Measurements from ENCODE around the gene ATG9A. TPM values are rescaled to one million over a fixed set of nuclear protein-coding genes. Genes with fewer than 3 reads are reported as not detected.

Gene ATG9A
- total and polyA plus RNA-seq, 2 of the 8 experiments (the other 6 are each of a cell fraction or from before 2014, with no cell fraction given), result 43.6 to 66.8 TPM

DNA sequence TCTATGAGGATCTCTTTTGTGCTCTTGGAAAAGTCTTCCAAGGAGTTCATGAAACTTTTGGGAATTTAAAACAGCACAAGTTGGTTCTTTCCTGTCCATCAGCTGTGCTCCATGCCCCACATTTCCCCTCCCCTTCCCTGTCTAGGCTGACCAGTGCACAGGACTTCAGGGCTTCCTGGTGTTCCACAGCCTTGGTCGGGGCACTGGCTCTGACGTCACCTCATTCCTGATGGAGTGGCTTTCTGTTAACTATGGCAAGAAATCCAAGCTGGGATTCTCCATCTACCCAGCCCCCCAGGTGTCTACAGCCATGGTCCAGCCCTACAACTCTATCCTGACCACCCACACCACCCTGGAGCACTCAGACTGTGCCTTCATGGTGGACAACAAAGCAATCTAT is 41.6 kb upstream of the ATG9A start:
- Histone ChIP-seq H4K91ac (replicated peaks; ENCODE audit: insufficient read length, low read length) (no peak overlapping the region), H2AFZ (ENCODE audit: low read length) (no peak overlapping the region), H3K4me2 (ENCODE audit: insufficient read depth in 1 of 2, low read depth in 2 of 2, low read length in 2 of 2) (no peak overlapping the region), H3K23ac (ENCODE audit: insufficient read length) (no peak overlapping the region), H4K8ac (ENCODE audit: extremely low read depth, insufficient read depth, low read length) (no peak overlapping the region), H3K36me3 (ENCODE audit: control insufficient read depth in 2 of 4, insufficient read depth in 4 of 4, low read length in 3 of 4) (no peaks in the 10 kb centered on the region), H3K14ac (ENCODE audit: insufficient read length) (no peak overlapping the region), H3K4me1 (replicated peaks in 1 of 4; ENCODE audit: control insufficient read depth in 3 of 4, insufficient read depth in 4 of 4, low read length in 3 of 4) (peaks cover 0 to 3% (median 0%) of the 10 kb centered on the region in 4 experiments; a peak in 2 of 7 replicates), H3K23me2 (ENCODE audit: low read depth, low read length) (no peaks in the 10 kb centered on the region), H3K4me3 (ENCODE audit: extremely low read depth in 1 of 4, insufficient read depth in 2 of 4, low read depth in 3 of 4, low read length in 4 of 4) (no peak overlapping the region), H3K79me2 (ENCODE audit: control insufficient read depth in 1 of 2, insufficient read depth in 2 of 2, low read length in 2 of 2) (no peaks in the 10 kb centered on the region), H2BK5ac (ENCODE audit: low read depth, low read length) (no peak overlapping the region), H4K20me1 (replicated peaks in 1 of 2; ENCODE audit: control insufficient read depth in 1 of 2, insufficient read depth in 2 of 2, low read length in 2 of 2) (no peaks in the 10 kb centered on the region), H3K56ac (replicated peaks; ENCODE audit: insufficient read length, low read depth, low read length) (no peak overlapping the region), H3K9ac (replicated peaks in 1 of 4; ENCODE audit: extremely low read depth in 1 of 4, low read depth in 3 of 4, low read length in 3 of 4) (no peak overlapping the region), H4K5ac (ENCODE audit: insufficient read length, low read depth, low read length) (no peak overlapping the region), H3K27me3 (replicated peaks in 1 of 4; ENCODE audit: control insufficient read depth in 3 of 4, extremely low read depth in 1 of 4, insufficient read depth in 3 of 4, low read length in 3 of 4) (peaks cover 0 to 3% (median 0%) of the 10 kb centered on the region in 4 experiments; a peak in 2 of 7 replicates), H2BK15ac (ENCODE audit: low read length) (no peak overlapping the region), H2BK120ac (replicated peaks; ENCODE audit: low read depth, low read length) (no peak overlapping the region), H2BK12ac (ENCODE audit: low read depth, low read length) (no peak overlapping the region), H3K79me1 (ENCODE audit: low read depth, low read length) (no peaks in the 10 kb centered on the region), H3K18ac (ENCODE audit: extremely low read depth, low read length) (no peak overlapping the region), H3K27ac (ENCODE audit: low read depth, low read length) (no peak overlapping the region), H3K4ac (replicated peaks; ENCODE audit: insufficient read length, low read depth, low read length) (no peak overlapping the region), H3K9me3 (ENCODE audit: insufficient read depth in 2 of 2, low read depth in 1 of 2, low read length in 1 of 2) (no peaks in the 10 kb centered on the region), H2AK5ac (ENCODE audit: low read depth, low read length) (no peak overlapping the region), H2BK20ac (ENCODE audit: low read length) (no peak overlapping the region)
- DNase-seq (ENCODE audit: low read depth in 1 of 2, low spot score in 2 of 2), result no peak
- CTCF ChIA-PET (ENCODE audit: partially characterized antibody), result interaction anchor here (0.6 to 1.8 kb wide), 4 partner anchors 10 to 87 kb away, joined by 3 to 8 read pairs (median 4); no protein-coding TSS in a partner anchor
- FAIRE-seq, result no peak
- 88% methylated on average over 2 of the region's 2 CpGs; no CpG with 5 or more reads in 1 of the 2 experiments for WGBS, 2 experiments (ENCODE audit: extremely low coverage in 1 of 2, insufficient coverage in 1 of 2, insufficient read length in 1 of 2, insufficient replicate concordance in 2 of 2, low coverage in 1 of 2, low lambda C conversion rate in 2 of 2, missing lambda C conversion rate in 1 of 2)
- POLR2A ChIA-PET (ENCODE audit: partially characterized antibody), result no interaction called here
- no peak for TF ChIP-seq CREB1 (IDR thresholded peaks at IDR 0.05)
- TF ChIP-seq SP4 (IDR thresholded peaks at IDR 0.05; ENCODE audit: low read length), result no peak
- no peak for TF ChIP-seq RXRA (IDR thresholded peaks at IDR 0.05; ENCODE audit: insufficient read depth, low read depth, low read length)
- no peak for TF ChIP-seq KDM1A (IDR thresholded peaks at IDR 0.05; ENCODE audit: borderline replicate concordance, low read length)
- TF ChIP-seq YY1 (IDR thresholded peaks at IDR 0.05; ENCODE audit: low read depth, low read length), result no peak
- TF ChIP-seq RBBP5 (IDR thresholded peaks at IDR 0.05; ENCODE audit: borderline replicate concordance, low read depth, low read length), result no peak
- TF ChIP-seq, protein P1, sequence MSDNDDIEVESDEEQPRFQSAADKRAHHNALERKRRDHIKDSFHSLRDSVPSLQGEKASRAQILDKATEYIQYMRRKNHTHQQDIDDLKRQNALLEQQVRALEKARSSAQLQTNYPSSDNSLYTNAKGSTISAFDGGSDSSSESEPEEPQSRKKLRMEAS (IDR thresholded peaks at IDR 0.05), result no peak
